K562 (cell line): Measurements from ENCODE around the gene WRAP53. TPM values are rescaled to one million over a fixed set of nuclear protein-coding genes. Genes with fewer than 3 reads are reported as not detected.

ENCODE experiments used
- ARID2 ChIP-seq: fragments of 450-650 bp; IDR thresholded peaks from 2 replicates; pipeline ENCODE4 v1.6.1; 2017; ENCODE audit warnings: antibody characterized with exemption, mild to moderate bottlenecking
- BDP1 ChIP-seq: IDR thresholded peaks from 3 replicates; pipeline ENCODE4 v1.6.1; 2011; ENCODE audit not compliant: insufficient read length, insufficient read depth
- DACH1 ChIP-seq: fragments of 450-650 bp; IDR thresholded peaks from 2 replicates; pipeline ENCODE4 v1.6.1; 2018; ENCODE audit not compliant: partially characterized antibody
- FUS ChIP-seq: fragments of 200-400 bp; formaldehyde crosslinking; optimal IDR thresholded peaks from 2 replicates; pipeline ENCODE3; 2017; ENCODE audit warnings: low read depth, low read length
- NCOA1 ChIP-seq: fragments of 450-650 bp; IDR thresholded peaks from 2 replicates; pipeline ENCODE4 v1.6.1; 2016; ENCODE audit warnings: low read depth
- NR2F6 ChIP-seq: fragments of 450-650 bp; formaldehyde crosslinking; IDR thresholded peaks from 2 replicates; pipeline ENCODE4 v1.4.0; 2020; ENCODE audit warnings: mild to moderate bottlenecking
- PURB ChIP-seq: sonication (generic); formaldehyde crosslinking; IDR thresholded peaks from 2 replicates; pipeline ENCODE4 v1.9.0; 2021; ENCODE audit warnings: low read depth, mild to moderate bottlenecking, missing genetic modification reagents
- RAD21 ChIP-seq, 2 experiments: fragments of 250-450 bp in 1 of 2; fragments of 450-650 bp in 1 of 2; sonication (Bioruptor Pico) in 1 of 2; formaldehyde crosslinking in 1 of 2; IDR thresholded peaks in 1 of 2; conservative IDR thresholded peaks in 1 of 2; 2 replicates each; pipeline versions ENCODE4 v1.4.0 to v1.8.0; 2020 to 2022; ENCODE audit warnings: mild to moderate bottlenecking in 2 of 2, moderate library complexity in 1 of 2
- STAT5A ChIP-seq: IDR thresholded peaks from 2 replicates; pipeline ENCODE4 v1.6.1; 2012; ENCODE audit warnings: low read length, inconsistent platforms, borderline replicate concordance
- ZNF212 ChIP-seq: fragments of 450-650 bp; formaldehyde crosslinking; IDR thresholded peaks from 2 replicates; pipeline ENCODE4 v1.4.0; 2020; ENCODE audit warnings: mild to moderate bottlenecking
- ZNF668 ChIP-seq: fragments of 250-450 bp; sonication (Bioruptor Pico); IDR thresholded peaks from 2 replicates; pipeline ENCODE4 v1.8.0; 2022; ENCODE audit warnings: mild to moderate bottlenecking, inconsistent platforms
- polyA plus RNA-seq, 8 experiments: library from polyadenylated mRNA; depleted of rRNA in 4 of 8; stranded (reverse) in 5 of 8; unstranded in 3 of 8; fragments of >200 nt; fragmentation: Nextera tagmentation in 2 of 8; fragmentation: Illumina TruSeq in 1 of 8; extraction: Ambion mirVana in 2 of 8; extraction: Trizol in 1 of 8; gene quantifications; 2 replicates each; pipeline versions ENCODE4 v1.2.1 to v1.2.3, GENCODE V29; 2011 to 2014; ENCODE audit warnings: inconsistent platforms in 1 of 8, missing spikeins in 1 of 8
- total RNA-seq, 7 experiments: library from RNA; depleted of rRNA in 6 of 7; stranded (reverse); fragments of >200 nt in 6 of 7; fragmentation: Illumina TruSeq in 2 of 7; extraction: Trizol in 2 of 7; gene quantifications; 2 replicates each; pipeline versions ENCODE4 v1.2.1 to v1.2.3, GENCODE V29; 2011 to 2021; ENCODE audit warnings: low replicate concordance in 1 of 7
- TF ChIP-seq, protein P1 (sequence below): fragments of 250-450 bp; sonication (Bioruptor Pico); IDR thresholded peaks from 2 replicates; pipeline ENCODE4 v1.4.0; 2020
- TF ChIP-seq, protein P2 (sequence below): fragments of 250-450 bp; sonication (Bioruptor Pico); IDR thresholded peaks from 2 replicates; pipeline ENCODE4 v1.4.0; 2020; ENCODE audit warnings: mild to moderate bottlenecking, moderate library complexity, borderline replicate concordance
- TF ChIP-seq, protein P3 (sequence below): fragments of 450-650 bp; IDR thresholded peaks from 2 replicates; pipeline ENCODE4 v1.6.1; 2018; ENCODE audit not compliant: partially characterized antibody

The WRAP53 gene
- total and polyA plus RNA-seq, 9 of the 15 experiments (the other 6 are each of a cell fraction or from before 2014, with no cell fraction given) = 0.72 to 18.2 (median 13.4) TPM

DNA sequence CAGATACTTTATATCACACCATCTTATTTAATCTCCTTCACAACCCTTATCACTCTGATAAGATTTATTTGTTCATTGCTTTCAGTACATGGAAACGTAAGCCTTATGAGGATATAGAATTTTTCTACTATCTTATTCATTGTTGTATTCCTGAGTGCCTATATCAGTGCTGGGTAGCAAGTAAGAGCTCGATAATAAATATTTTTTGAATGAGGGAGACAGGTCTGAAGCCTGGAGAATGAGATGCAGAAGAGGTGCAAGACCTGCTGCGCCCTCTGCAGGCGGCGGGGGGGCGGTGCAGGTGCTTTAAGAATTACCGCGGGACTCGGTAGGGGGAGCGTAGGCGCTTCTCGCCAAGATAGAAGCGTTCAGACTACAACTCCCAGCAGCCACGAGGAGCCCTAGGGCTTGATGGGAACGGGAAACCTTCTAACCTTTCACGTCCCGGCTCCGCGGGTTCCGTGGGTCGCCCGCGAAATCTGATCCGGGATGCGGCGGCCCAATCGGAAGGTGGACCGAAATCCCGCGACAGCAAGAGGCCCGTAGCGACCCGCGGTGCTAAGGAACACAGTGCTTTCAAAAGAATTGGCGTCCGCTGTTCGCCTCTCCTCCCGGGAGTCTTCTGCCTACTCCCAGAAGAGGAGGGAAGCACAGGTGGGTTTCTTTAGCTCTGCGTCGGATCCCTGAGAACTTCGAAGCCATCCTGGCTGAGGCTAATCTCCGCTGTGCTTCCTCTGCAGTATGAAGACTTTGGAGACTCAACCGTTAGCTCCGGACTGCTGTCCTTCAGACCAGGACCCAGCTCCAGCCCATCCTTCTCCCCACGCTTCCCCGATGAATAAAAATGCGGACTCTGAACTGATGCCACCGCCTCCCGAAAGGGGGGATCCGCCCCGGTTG, at the start of gene WRAP53 (continued):
- TF ChIP-seq, protein P1, sequence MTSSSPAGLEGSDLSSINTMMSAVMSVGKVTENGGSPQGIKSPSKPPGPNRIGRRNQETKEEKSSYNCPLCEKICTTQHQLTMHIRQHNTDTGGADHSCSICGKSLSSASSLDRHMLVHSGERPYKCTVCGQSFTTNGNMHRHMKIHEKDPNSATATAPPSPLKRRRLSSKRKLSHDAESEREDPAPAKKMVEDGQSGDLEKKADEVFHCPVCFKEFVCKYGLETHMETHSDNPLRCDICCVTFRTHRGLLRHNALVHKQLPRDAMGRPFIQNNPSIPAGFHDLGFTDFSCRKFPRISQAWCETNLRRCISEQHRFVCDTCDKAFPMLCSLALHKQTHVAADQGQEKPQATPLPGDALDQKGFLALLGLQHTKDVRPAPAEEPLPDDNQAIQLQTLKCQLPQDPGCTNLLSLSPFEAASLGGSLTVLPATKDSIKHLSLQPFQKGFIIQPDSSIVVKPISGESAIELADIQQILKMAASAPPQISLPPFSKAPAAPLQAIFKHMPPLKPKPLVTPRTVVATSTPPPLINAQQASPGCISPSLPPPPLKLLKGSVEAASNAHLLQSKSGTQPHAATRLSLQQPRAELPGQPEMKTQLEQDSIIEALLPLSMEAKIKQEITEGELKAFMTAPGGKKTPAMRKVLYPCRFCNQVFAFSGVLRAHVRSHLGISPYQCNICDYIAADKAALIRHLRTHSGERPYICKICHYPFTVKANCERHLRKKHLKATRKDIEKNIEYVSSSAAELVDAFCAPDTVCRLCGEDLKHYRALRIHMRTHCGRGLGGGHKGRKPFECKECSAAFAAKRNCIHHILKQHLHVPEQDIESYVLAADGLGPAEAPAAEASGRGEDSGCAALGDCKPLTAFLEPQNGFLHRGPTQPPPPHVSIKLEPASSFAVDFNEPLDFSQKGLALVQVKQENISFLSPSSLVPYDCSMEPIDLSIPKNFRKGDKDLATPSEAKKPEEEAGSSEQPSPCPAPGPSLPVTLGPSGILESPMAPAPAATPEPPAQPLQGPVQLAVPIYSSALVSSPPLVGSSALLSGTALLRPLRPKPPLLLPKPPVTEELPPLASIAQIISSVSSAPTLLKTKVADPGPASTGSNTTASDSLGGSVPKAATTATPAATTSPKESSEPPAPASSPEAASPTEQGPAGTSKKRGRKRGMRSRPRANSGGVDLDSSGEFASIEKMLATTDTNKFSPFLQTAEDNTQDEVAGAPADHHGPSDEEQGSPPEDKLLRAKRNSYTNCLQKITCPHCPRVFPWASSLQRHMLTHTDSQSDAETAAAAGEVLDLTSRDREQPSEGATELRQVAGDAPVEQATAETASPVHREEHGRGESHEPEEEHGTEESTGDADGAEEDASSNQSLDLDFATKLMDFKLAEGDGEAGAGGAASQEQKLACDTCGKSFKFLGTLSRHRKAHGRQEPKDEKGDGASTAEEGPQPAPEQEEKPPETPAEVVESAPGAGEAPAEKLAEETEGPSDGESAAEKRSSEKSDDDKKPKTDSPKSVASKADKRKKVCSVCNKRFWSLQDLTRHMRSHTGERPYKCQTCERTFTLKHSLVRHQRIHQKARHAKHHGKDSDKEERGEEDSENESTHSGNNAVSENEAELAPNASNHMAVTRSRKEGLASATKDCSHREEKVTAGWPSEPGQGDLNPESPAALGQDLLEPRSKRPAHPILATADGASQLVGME (CRISPR knock-in tag) = no peak
- TF ChIP-seq ZNF212 (CRISPR knock-in tag) = no peak
- TF ChIP-seq STAT5A = 0 out of 2 replicates have a peak, but pooled peaks have one; percentile 3
- no peak for TF ChIP-seq DACH1
- TF ChIP-seq, protein P2, sequence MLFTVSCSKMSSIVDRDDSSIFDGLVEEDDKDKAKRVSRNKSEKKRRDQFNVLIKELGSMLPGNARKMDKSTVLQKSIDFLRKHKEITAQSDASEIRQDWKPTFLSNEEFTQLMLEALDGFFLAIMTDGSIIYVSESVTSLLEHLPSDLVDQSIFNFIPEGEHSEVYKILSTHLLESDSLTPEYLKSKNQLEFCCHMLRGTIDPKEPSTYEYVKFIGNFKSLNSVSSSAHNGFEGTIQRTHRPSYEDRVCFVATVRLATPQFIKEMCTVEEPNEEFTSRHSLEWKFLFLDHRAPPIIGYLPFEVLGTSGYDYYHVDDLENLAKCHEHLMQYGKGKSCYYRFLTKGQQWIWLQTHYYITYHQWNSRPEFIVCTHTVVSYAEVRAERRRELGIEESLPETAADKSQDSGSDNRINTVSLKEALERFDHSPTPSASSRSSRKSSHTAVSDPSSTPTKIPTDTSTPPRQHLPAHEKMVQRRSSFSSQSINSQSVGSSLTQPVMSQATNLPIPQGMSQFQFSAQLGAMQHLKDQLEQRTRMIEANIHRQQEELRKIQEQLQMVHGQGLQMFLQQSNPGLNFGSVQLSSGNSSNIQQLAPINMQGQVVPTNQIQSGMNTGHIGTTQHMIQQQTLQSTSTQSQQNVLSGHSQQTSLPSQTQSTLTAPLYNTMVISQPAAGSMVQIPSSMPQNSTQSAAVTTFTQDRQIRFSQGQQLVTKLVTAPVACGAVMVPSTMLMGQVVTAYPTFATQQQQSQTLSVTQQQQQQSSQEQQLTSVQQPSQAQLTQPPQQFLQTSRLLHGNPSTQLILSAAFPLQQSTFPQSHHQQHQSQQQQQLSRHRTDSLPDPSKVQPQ (CRISPR knock-in tag) = no peak
- no peak for TF ChIP-seq NCOA1
- no peak for TF ChIP-seq NR2F6 (CRISPR knock-in tag)
- no peak for TF ChIP-seq ARID2
- TF ChIP-seq BDP1 = no peak
- no peak for TF ChIP-seq FUS
- TF ChIP-seq, protein P3, sequence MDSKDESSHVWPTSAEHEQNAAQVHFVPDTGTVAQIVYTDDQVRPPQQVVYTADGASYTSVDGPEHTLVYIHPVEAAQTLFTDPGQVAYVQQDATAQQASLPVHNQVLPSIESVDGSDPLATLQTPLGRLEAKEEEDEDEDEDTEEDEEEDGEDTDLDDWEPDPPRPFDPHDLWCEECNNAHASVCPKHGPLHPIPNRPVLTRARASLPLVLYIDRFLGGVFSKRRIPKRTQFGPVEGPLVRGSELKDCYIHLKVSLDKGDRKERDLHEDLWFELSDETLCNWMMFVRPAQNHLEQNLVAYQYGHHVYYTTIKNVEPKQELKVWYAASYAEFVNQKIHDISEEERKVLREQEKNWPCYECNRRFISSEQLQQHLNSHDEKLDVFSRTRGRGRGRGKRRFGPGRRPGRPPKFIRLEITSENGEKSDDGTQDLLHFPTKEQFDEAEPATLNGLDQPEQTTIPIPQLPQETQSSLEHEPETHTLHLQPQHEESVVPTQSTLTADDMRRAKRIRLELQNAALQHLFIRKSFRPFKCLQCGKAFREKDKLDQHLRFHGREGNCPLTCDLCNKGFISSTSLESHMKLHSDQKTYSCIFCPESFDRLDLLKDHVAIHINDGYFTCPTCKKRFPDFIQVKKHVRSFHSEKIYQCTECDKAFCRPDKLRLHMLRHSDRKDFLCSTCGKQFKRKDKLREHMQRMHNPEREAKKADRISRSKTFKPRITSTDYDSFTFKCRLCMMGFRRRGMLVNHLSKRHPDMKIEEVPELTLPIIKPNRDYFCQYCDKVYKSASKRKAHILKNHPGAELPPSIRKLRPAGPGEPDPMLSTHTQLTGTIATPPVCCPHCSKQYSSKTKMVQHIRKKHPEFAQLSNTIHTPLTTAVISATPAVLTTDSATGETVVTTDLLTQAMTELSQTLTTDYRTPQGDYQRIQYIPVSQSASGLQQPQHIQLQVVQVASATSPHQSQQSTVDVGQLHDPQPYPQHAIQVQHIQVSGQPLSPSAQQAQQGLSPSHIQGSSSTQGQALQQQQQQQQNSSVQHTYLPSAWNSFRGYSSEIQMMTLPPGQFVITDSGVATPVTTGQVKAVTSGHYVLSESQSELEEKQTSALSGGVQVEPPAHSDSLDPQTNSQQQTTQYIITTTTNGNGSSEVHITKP = peak; percentile 25
- peak; percentile 75 to 84 for TF ChIP-seq RAD21 (CRISPR knock-in tag; conservative IDR thresholded peaks at IDR 0.05 in 1 of 2, IDR thresholded peaks at IDR 0.05 in 1 of 2)
- no peak for TF ChIP-seq PURB
- TF ChIP-seq ZNF668 (CRISPR knock-in tag) = no peak
